ENCODE measurements around the gene LOXL4. TPM values are rescaled to one million over a fixed set of nuclear protein-coding genes. Genes with fewer than 3 reads are reported as not detected.

Gene LOXL4
- total RNA-seq, 1 experiment from 2014 or later: not detected

- POLR2A ChIA-PET (ENCODE audit: low non-redundant PET): no interaction called here
- Histone ChIP-seq H3K36me3 (ENCODE audit: insufficient read depth, low read length, poor library complexity, severe bottlenecking) (no peaks in the 10 kb centered on the region), H3K27me3 (replicated peaks; ENCODE audit: insufficient read depth, low read depth, low read length, poor library complexity) (peaks cover 69% of the 10 kb centered on the region), H3K9me3 (ENCODE audit: low read depth, low read length, poor library complexity, severe bottlenecking) (no peaks in the 10 kb centered on the region), H3K4me1 (ENCODE audit: insufficient read depth, low read length, poor library complexity, severe bottlenecking) (no peaks in the 10 kb centered on the region), H3K27ac (ENCODE audit: low read depth, low read length, poor library complexity, severe bottlenecking) (no peak overlapping the region), H3K4me3 (ENCODE audit: low read depth, low read length, poor library complexity, severe bottlenecking) (no peak overlapping the region)
- no peak for DNase-seq (ENCODE audit: low spot score)
- intact Hi-C loops (cut with micrococcal nuclease; ENCODE audit: unreplicated experiment): no loop called here
- CTCF ChIA-PET: no interaction called here
- TF ChIP-seq CTCF (conservative IDR thresholded peaks at IDR 0.05; ENCODE audit: low read depth, low read length) (no peak), EZH2 (IDR thresholded peaks at IDR 0.05; ENCODE audit: borderline replicate concordance, low read depth, low read length, poor library complexity, severe bottlenecking) (no peak)
- no TSS peak for BruUV-seq (replicated peaks)
Observed at GRCh38 chr10:98299341-98299740, 31.3 kb upstream of the LOXL4 start.

GRCh38 chr10:98296524-98296923, 28.5 kb upstream of the LOXL4 start:
- DNase-seq (ENCODE audit: low spot score): no peak
- H3K4me3 ChIP-seq (ENCODE audit: low read depth, low read length, poor library complexity, severe bottlenecking): no peak overlapping the region
- TF ChIP-seq CTCF (conservative IDR thresholded peaks at IDR 0.05; ENCODE audit: low read depth, low read length) (no peak), EZH2 (IDR thresholded peaks at IDR 0.05; ENCODE audit: borderline replicate concordance, low read depth, low read length, poor library complexity, severe bottlenecking) (no peak)
- peaks cover 70% of the 10 kb centered on the region for H3K27me3 ChIP-seq (replicated peaks; ENCODE audit: insufficient read depth, low read depth, low read length, poor library complexity)
- intact Hi-C loops (cut with micrococcal nuclease; ENCODE audit: unreplicated experiment): no loop called here
- no peak overlapping the region for H3K27ac ChIP-seq (ENCODE audit: low read depth, low read length, poor library complexity, severe bottlenecking)
- no peaks in the 10 kb centered on the region for H3K4me1 ChIP-seq (ENCODE audit: insufficient read depth, low read length, poor library complexity, severe bottlenecking)
- H3K9me3 ChIP-seq (ENCODE audit: low read depth, low read length, poor library complexity, severe bottlenecking): no peaks in the 10 kb centered on the region
- no TSS peak for BruUV-seq (replicated peaks)
- POLR2A ChIA-PET (ENCODE audit: low non-redundant PET): no interaction called here
- CTCF ChIA-PET: no interaction called here
- no peaks in the 10 kb centered on the region for H3K36me3 ChIP-seq (ENCODE audit: insufficient read depth, low read length, poor library complexity, severe bottlenecking)

GRCh38 chr10:98295907-98296306, 27.9 kb upstream of the LOXL4 start:
- intact Hi-C loops (cut with micrococcal nuclease; ENCODE audit: unreplicated experiment): no loop called here
- Histone ChIP-seq H3K27me3 (replicated peaks; ENCODE audit: insufficient read depth, low read depth, low read length, poor library complexity) (peaks cover 70% of the 10 kb centered on the region), H3K9me3 (ENCODE audit: low read depth, low read length, poor library complexity, severe bottlenecking) (no peaks in the 10 kb centered on the region), H3K27ac (ENCODE audit: low read depth, low read length, poor library complexity, severe bottlenecking) (no peak overlapping the region), H3K4me1 (ENCODE audit: insufficient read depth, low read length, poor library complexity, severe bottlenecking) (no peaks in the 10 kb centered on the region), H3K36me3 (ENCODE audit: insufficient read depth, low read length, poor library complexity, severe bottlenecking) (no peaks in the 10 kb centered on the region), H3K4me3 (ENCODE audit: low read depth, low read length, poor library complexity, severe bottlenecking) (no peak overlapping the region)
- no TSS peak for BruUV-seq (replicated peaks)
- no peak for DNase-seq (ENCODE audit: low spot score)
- TF ChIP-seq EZH2 (IDR thresholded peaks at IDR 0.05; ENCODE audit: borderline replicate concordance, low read depth, low read length, poor library complexity, severe bottlenecking) (no peak), CTCF (conservative IDR thresholded peaks at IDR 0.05; ENCODE audit: low read depth, low read length) (no peak)
- ChIA-PET POLR2A (ENCODE audit: low non-redundant PET) (no interaction called here), CTCF (no interaction called here)

All from A673 (cell line).